ENCODE measurements around the gene NTRK1.
A peak's percentile ranks its signal among the peaks of the same experiment; 100 is the strongest.
"Not testable (repeated sequence)": the region's sequence is repeated elsewhere in the genome, so short reads cannot be mapped to it uniquely, and the experiment has no call there.

NTRK1 gene

GRCh38 chr1:156913809-156914387, 53.2 kb downstream of the NTRK1 start:
- no peak for DNase-seq (ENCODE audit: low read depth)

GRCh38 chr1:156914440-156914856, 53.8 kb downstream of the NTRK1 start:
- DNase-seq (ENCODE audit: low read depth), result no peak

GRCh38 chr1:156920233-156921052, 59.8 kb downstream of the NTRK1 start, which contains the start of gene LRRC71:
Gene LRRC71 (plus strand): TSS chr1:156920632. CDS start chr1:156920804, 172 bp downstream.
- peak; percentile 58 for DNase-seq (ENCODE audit: low read depth)

- no peak for DNase-seq (ENCODE audit: low read depth)
Observed at GRCh38 chr1:156921053-156921529, 60.4 kb downstream of the NTRK1 start.

GRCh38 chr1:156922986-156923669, 62.5 kb downstream of the NTRK1 start:
- no peak for DNase-seq (ENCODE audit: low read depth)

- no peak for DNase-seq (ENCODE audit: low read depth)
Observed at GRCh38 chr1:156923670-156924477, 63.2 kb downstream of the NTRK1 start.

GRCh38 chr1:156924478-156925153, 64.0 kb downstream of the NTRK1 start:
- DNase-seq (ENCODE audit: low read depth), result no peak

- DNase-seq (ENCODE audit: low read depth), result no peak
Observed at GRCh38 chr1:156925154-156926010, 64.7 kb downstream of the NTRK1 start.

GRCh38 chr1:156926175-156926574, 65.5 kb downstream of the NTRK1 start:
- peak; percentile 13 for DNase-seq (ENCODE audit: low read depth)

- DNase-seq (ENCODE audit: low read depth), result not testable (repeated sequence)
Observed at GRCh38 chr1:156926695-156927094, 66.0 kb downstream of the NTRK1 start.

GRCh38 chr1:156927215-156928042, 66.8 kb downstream of the NTRK1 start:
- DNase-seq (ENCODE audit: low read depth), result peak; percentile 57

GRCh38 chr1:156928043-156928602, 67.5 kb downstream of the NTRK1 start:
- no peak for DNase-seq (ENCODE audit: low read depth)

- DNase-seq (ENCODE audit: low read depth), result no peak
Observed at GRCh38 chr1:156929596-156930238, 69.1 kb downstream of the NTRK1 start.

GRCh38 chr1:156930483-156930882, 69.8 kb downstream of the NTRK1 start:
- no peak for DNase-seq (ENCODE audit: low read depth)

Data from activated T-cell treated with anti-CD3 and anti-CD28 coated beads for 24 hours (primary cell).